Stimulated activated memory B cell treated with anti-CD40 and anti-IgM and Interleukin-4, amounts not matched to agents 10 μg/mL and 1 μg/mL and 100 μg/mL, for 72 hours (primary cell): ENCODE data around the gene GPRASP3.
"Not testable (repeated sequence)": the region's sequence is repeated elsewhere in the genome, so short reads cannot be mapped to it uniquely, and the experiment has no call there.

Source experiments
- ATAC-seq: fragments of 150-1000 bp; cut with Tn5 transposase; 2 replicates; pipeline ENCODE4 v1.10.0; 2021
- H3K27ac Mint-ChIP-seq: one replicate; pipeline ENCODE4 v1.8.0; 2022; ENCODE audit warnings: mild to moderate bottlenecking, mixed read lengths
- H3K27me3 Mint-ChIP-seq: one replicate; pipeline ENCODE4 v1.8.0; 2022; ENCODE audit warnings: mixed read lengths
- H3K36me3 Mint-ChIP-seq: one replicate; pipeline ENCODE4 v1.8.0; 2022; ENCODE audit warnings: mixed read lengths
- H3K4me1 Mint-ChIP-seq: one replicate; pipeline ENCODE4 v1.8.0; 2022; ENCODE audit warnings: mixed read lengths
- H3K4me3 Mint-ChIP-seq: one replicate; pipeline ENCODE4 v1.8.0; 2022; ENCODE audit warnings: mild to moderate bottlenecking, moderate library complexity, mixed read lengths
- H3K9me3 Mint-ChIP-seq: one replicate; pipeline ENCODE4 v1.8.0; 2022; ENCODE audit warnings: mixed read lengths

GPRASP3 gene

GRCh38 chrX:102720237-102721168, at the start of gene GPRASP3:
TSS of gene GPRASP3 (plus strand) at chrX:102720743. CDS start at chrX:102748996, 28,253 bp downstream.
- ATAC-seq = peak; percentile 82
- Mint-ChIP-seq H3K9me3 (no peaks in the 10 kb centered on the region), H3K27me3 (no peaks in the 10 kb centered on the region), H3K36me3 (no peaks in the 10 kb centered on the region), H3K4me3 (peak within 1 kb of the TSS; percentile 94), H3K4me1 (peaks cover 7% of the 10 kb centered on the region), H3K27ac (peak within 1 kb of the TSS; percentile 82)

- Mint-ChIP-seq H3K4me3 (no peak overlapping the region), H3K27me3 (no peaks in the 10 kb centered on the region), H3K9me3 (peaks cover 14% of the 10 kb centered on the region), H3K4me1 (no peaks in the 10 kb centered on the region), H3K36me3 (peaks cover 29% of the 10 kb centered on the region), H3K27ac (no peak overlapping the region)
- ATAC-seq = no peak
Measured at GRCh38 chrX:102672856-102673255, 47.7 kb upstream of the GPRASP3 start.

GRCh38 chrX:102677479-102677878, 43.1 kb upstream of the GPRASP3 start:
- Mint-ChIP-seq H3K9me3 (peaks cover 19% of the 10 kb centered on the region), H3K36me3 (peaks cover 32% of the 10 kb centered on the region)
- not testable (repeated sequence) for H3K4me1 Mint-ChIP-seq, ATAC-seq, H3K4me3 Mint-ChIP-seq, H3K27ac Mint-ChIP-seq, H3K27me3 Mint-ChIP-seq

- ATAC-seq = no peak
- Mint-ChIP-seq H3K27me3 (no peaks in the 10 kb centered on the region), H3K9me3 (peaks cover 12% of the 10 kb centered on the region), H3K4me1 (peaks cover 19% of the 10 kb centered on the region), H3K4me3 (peak overlapping the region; percentile 18), H3K36me3 (peaks cover 30% of the 10 kb centered on the region), H3K27ac (no peak overlapping the region)
Measured at GRCh38 chrX:102684772-102685520, 35.6 kb upstream of the GPRASP3 start.

GRCh38 chrX:102694749-102695148, 25.8 kb upstream of the GPRASP3 start:
- H3K9me3 Mint-ChIP-seq = peaks cover 8% of the 10 kb centered on the region
- no peaks in the 10 kb centered on the region for H3K4me1 Mint-ChIP-seq
- no peak overlapping the region for H3K27ac Mint-ChIP-seq
- H3K36me3 Mint-ChIP-seq = peaks cover 20% of the 10 kb centered on the region
- H3K4me3 Mint-ChIP-seq = no peak overlapping the region
- no peak for ATAC-seq
- no peaks in the 10 kb centered on the region for H3K27me3 Mint-ChIP-seq

GRCh38 chrX:102696306-102696705, 24.2 kb upstream of the GPRASP3 start:
- H3K27me3 Mint-ChIP-seq = no peaks in the 10 kb centered on the region
- H3K4me1 Mint-ChIP-seq = no peaks in the 10 kb centered on the region
- H3K27ac Mint-ChIP-seq = no peak overlapping the region
- ATAC-seq = no peak
- H3K36me3 Mint-ChIP-seq = peaks cover 13% of the 10 kb centered on the region
- no peak overlapping the region for H3K4me3 Mint-ChIP-seq
- peaks cover 5% of the 10 kb centered on the region for H3K9me3 Mint-ChIP-seq

- Mint-ChIP-seq H3K27me3 (no peaks in the 10 kb centered on the region), H3K4me1 (no peaks in the 10 kb centered on the region), H3K9me3 (peaks cover 7% of the 10 kb centered on the region), H3K27ac (no peak overlapping the region), H3K4me3 (no peak overlapping the region), H3K36me3 (peaks cover 13% of the 10 kb centered on the region)
- ATAC-seq = no peak
Measured at GRCh38 chrX:102697494-102697893, 23.0 kb upstream of the GPRASP3 start.

- Mint-ChIP-seq H3K4me3 (no peak overlapping the region), H3K27ac (no peak overlapping the region), H3K9me3 (peaks cover 2% of the 10 kb centered on the region), H3K4me1 (no peaks in the 10 kb centered on the region), H3K36me3 (no peaks in the 10 kb centered on the region), H3K27me3 (peaks cover 27% of the 10 kb centered on the region)
- ATAC-seq = no peak
Measured at GRCh38 chrX:102708900-102709299, 11.6 kb upstream of the GPRASP3 start.

GRCh38 chrX:102711872-102712215, 8.7 kb upstream of the GPRASP3 start:
- H3K9me3 Mint-ChIP-seq = no peaks in the 10 kb centered on the region
- H3K36me3 Mint-ChIP-seq = no peaks in the 10 kb centered on the region
- H3K4me1 Mint-ChIP-seq = no peaks in the 10 kb centered on the region
- peak overlapping the region; percentile 79 for H3K4me3 Mint-ChIP-seq
- H3K27ac Mint-ChIP-seq = no peak overlapping the region
- peaks cover 27% of the 10 kb centered on the region for H3K27me3 Mint-ChIP-seq
- ATAC-seq = no peak

- H3K9me3 Mint-ChIP-seq = no peaks in the 10 kb centered on the region
- H3K36me3 Mint-ChIP-seq = no peaks in the 10 kb centered on the region
- H3K4me1 Mint-ChIP-seq = no peaks in the 10 kb centered on the region
- no peak for ATAC-seq
- H3K27ac Mint-ChIP-seq = no peak within 1 kb of the TSS
- H3K27me3 Mint-ChIP-seq = peaks cover 27% of the 10 kb centered on the region
- H3K4me3 Mint-ChIP-seq = peak within 1 kb of the TSS; percentile 79
Measured at GRCh38 chrX:102712216-102712966, 8.2 kb upstream of the GPRASP3 start, which contains the start of gene GPRASP2. TSS of gene GPRASP2 (plus strand) at chrX:102712448. CDS start at chrX:102714870, 2,422 bp downstream.

- Mint-ChIP-seq H3K27me3 (peaks cover 27% of the 10 kb centered on the region), H3K36me3 (no peaks in the 10 kb centered on the region), H3K27ac (no peak overlapping the region), H3K9me3 (no peaks in the 10 kb centered on the region), H3K4me3 (peak overlapping the region; percentile 57), H3K4me1 (no peaks in the 10 kb centered on the region)
- no peak for ATAC-seq
Measured at GRCh38 chrX:102712981-102713625, 7.4 kb upstream of the GPRASP3 start.

GRCh38 chrX:102714994-102715393, 5.5 kb upstream of the GPRASP3 start:
- Mint-ChIP-seq H3K27me3 (peaks cover 27% of the 10 kb centered on the region), H3K4me3 (no peak overlapping the region)

GRCh38 chrX:102715967-102716366, 4.6 kb upstream of the GPRASP3 start:
- Mint-ChIP-seq H3K9me3 (no peaks in the 10 kb centered on the region), H3K36me3 (no peaks in the 10 kb centered on the region), H3K4me1 (peaks cover 7% of the 10 kb centered on the region), H3K4me3 (no peak overlapping the region), H3K27me3 (peaks cover 17% of the 10 kb centered on the region), H3K27ac (no peak overlapping the region)
- ATAC-seq = no peak

More at GRCh38 chrX:102714994-102715393, 5.5 kb upstream of the GPRASP3 start:
- no peaks in the 10 kb centered on the region for H3K36me3 Mint-ChIP-seq
- no peak overlapping the region for H3K27ac Mint-ChIP-seq
- H3K9me3 Mint-ChIP-seq = no peaks in the 10 kb centered on the region
- no peak for ATAC-seq
- H3K4me1 Mint-ChIP-seq = no peaks in the 10 kb centered on the region

GRCh38 chrX:102721169-102721506, 595 bp downstream of the GPRASP3 start:
- not testable (repeated sequence) for H3K36me3 Mint-ChIP-seq, H3K27me3 Mint-ChIP-seq, H3K9me3 Mint-ChIP-seq, H3K4me1 Mint-ChIP-seq, ATAC-seq
- Mint-ChIP-seq H3K4me3 (peak overlapping the region; percentile 94), H3K27ac (peak overlapping the region; percentile 82)

- peaks cover 7% of the 10 kb centered on the region for H3K4me1 Mint-ChIP-seq
- H3K4me3 Mint-ChIP-seq = no peak overlapping the region
- no peak overlapping the region for H3K27ac Mint-ChIP-seq
- no peaks in the 10 kb centered on the region for H3K36me3 Mint-ChIP-seq
- H3K27me3 Mint-ChIP-seq = no peaks in the 10 kb centered on the region
- H3K9me3 Mint-ChIP-seq = no peaks in the 10 kb centered on the region
- no peak for ATAC-seq
Measured at GRCh38 chrX:102723456-102723855, 2.9 kb downstream of the GPRASP3 start.
